Stimulated activated naive CD4-positive, alpha-beta T cell treated with Interleukin-2 at 50 U/mL for 16 hours (primary cell): ENCODE data around the gene DISC1.
"Not testable (repeated sequence)": the region's sequence is repeated elsewhere in the genome, so short reads cannot be mapped to it uniquely, and the experiment has no call there.

Experiments
- DNase-seq: peaks from one replicate; lab custom pipeline; 2025; lab: John Stamatoyannopoulos, UW

The DISC1 gene

DNA sequence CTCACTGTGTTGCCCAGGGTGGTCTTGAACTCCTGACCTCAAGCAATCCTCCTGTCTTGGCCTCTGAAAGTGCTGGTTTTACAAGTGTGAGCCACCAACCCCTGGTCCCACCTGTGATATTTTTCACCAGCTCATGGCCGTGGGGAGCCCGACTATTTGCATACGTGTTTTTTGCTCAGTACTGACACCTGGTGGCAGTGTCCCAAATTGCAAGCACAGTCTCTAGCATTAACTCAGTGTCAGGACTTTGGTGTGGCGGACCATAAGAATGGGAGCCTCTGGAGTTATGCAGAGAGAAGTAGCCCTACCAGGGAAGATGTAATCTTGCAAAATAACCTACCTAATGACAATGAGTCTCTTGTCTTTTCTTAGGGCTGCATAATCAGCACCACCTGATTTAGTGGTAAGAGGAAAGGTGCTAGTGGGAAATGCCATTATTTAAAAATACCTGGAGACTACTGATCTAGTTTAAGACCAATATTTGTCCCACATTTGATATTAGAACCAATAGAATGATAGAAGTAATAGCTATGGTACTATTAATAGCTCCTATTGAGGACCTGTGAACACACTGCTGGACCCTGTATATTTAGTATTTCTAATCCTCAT, 305.4 kb downstream of the DISC1 start:
- no peak for DNase-seq

DNA sequence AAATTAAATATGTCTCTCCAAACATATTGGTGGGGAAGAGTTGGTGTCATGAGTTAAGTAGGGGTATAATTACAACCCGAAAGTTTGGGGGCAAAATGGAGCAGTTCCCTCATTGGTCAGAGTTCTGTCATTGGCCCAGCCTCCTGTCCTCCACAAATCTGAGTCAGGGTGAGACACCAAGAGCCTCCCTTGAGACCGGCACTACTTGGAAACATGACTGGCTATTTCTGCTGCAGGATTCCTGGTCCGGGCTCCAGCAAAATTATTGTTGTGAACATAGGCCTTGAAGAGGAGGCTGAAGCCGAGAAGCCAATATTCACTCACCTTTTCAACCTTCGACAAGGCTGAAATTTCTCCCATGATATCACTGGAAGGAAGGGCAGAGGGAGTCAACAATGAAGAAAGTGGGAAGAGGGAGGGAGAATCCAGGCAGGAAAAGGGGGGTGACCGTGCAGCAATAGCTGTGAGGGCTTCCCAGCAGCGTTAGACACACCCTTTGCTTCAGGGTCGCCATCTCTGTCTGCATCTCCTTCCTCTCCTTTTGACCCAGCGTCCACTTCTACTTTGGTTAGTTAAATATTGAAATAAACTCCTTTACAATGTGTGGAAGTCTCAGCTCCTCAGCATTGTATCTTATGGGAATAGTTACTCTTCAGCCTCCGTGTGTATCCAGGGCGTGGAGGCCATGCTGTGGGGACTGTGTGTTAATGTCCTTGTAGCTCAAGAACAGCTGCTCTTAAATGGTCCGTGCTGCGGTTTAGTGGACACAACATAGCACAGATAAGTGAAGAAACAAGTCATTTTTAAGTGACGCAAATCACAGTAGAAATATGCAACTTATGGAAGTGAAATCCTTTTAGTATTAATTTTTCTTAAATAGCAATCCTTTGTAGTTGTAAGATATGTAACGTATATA, 307.4 kb downstream of the DISC1 start:
- DNase-seq, result no peak

DNA sequence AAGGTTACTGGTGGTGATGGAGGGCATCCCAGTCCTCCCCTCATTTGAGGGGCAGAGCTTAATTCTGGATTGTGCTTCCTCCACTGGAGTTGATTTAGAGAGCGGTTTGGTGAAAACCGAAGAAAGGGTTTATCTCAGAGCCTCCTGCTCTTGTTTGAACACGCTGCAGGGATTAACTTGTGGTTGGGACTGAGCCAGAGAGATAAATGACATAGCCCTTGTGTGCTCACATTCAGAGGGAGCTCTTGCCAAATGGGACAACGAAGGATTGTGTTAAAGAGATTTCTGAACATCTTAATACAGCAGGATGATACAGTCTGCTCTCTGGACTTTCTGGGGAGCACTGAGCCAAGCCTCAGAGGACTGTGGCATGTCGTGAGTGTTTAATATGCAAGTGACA, 308.2 kb downstream of the DISC1 start:
- no peak for DNase-seq

DNA sequence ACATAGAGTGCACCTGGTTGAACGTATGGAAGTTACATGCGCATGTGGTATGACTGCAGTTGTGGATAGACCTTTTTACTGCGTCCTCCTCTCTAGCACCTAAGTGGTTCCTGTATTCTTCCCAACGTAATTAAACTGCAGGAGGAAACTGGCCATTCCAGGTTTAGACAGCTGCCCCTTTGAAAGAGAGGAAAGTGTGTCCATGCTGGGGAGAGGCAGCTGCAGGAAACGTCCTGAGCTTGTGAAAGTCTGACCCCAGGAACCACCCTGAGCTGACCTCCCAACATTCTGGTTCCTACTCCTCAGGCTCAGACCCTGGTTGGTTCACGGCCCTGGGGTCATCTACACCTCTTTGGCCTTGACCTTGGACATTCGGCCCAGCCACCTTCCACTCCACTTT, 309.3 kb downstream of the DISC1 start:
- no peak for DNase-seq

DNA sequence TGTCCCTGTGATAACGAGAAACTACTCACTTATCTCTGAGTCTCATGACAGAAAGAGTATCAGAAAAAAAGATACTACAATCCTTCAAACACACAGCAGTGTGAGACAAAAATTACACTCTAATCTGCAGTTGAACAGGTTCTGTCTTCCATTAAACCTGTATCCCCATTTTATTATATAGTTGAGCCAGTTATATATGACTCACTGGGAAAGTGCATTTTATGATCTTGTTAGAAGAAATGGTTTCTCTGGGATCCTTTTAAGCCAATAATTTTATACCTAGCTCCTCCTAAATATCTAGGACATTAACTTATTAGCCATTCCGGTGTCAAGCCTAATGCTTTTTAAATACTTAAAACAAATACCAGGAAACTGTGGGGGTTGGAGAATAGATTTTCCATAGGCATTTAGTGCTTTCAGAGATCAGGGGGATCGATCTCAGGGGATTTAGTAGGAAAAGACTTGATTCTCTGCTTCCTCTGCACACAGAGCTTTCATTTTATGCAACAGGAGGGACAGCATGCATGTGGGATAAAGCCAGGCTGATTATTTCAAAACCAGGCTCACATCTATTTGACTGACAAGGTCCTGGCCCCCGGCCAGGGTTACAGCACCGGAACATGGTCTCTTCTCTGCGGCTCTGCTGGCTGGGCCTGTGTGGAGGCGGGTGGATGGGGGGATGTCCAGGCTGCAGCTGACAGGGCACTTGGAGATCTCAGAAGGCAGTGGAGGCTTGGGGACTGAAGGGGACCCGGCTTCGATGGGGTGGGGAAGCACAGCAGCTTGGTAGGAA, 310.6 kb downstream of the DISC1 start:
- no peak for DNase-seq

DNA sequence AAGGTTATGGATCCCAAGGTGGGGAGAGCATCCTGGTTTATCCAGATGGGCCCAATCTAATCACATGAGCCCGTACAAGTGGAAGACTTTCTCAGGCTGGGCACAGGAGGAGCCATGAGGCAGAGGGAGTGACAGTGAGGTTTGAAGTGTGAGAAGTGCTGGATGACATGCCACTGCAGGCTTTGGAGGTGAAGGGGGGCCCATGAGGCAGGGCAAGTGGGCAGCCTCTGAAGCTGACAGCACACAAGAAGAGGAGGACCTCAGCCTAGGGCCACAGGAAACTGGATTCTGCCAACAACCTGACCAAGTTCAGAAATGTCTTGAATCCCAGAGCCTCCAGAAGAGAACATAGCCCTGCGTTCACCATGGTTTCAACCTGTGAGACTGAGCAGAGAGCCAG, 311.6 kb downstream of the DISC1 start:
- no peak for DNase-seq

DNA sequence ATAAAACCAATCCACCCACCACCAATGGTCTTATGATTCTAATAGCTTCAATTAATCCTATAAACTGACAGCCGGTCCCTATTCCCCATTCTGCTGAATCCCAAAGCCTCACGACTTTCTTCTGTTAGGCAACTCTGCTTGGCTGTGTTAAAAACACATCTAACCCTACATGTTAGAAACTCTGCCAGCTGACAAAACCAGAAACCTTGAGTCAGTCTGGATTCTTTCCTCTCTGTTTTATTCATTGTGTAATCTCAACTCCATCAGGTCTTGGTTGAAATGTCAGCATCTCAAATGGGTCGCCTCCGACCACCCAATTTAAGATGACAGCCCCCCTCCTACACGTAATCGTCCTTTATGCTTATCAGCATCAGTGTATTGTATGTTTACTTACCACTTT, 312.1 kb downstream of the DISC1 start:
- no peak for DNase-seq

DNA sequence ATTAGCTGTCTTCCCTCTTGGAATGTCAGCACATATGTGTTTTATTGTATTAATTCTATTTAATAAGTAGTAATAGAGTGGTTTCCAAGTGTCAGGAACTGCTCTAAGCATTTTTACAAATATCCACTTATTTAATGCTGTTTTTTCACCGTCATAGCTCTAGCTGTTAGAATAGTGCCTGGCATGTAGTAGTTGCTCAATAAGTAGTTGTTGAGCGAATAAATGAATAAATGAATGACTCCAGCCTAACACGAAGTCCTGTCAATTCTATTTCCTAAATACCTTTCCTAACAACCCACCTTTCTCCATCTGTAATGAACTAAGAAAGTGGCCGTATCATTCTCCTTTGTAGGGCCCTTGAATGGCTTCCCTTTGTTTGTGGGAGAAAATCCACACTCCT, 312.5 kb downstream of the DISC1 start:
- DNase-seq, result no peak

DNA sequence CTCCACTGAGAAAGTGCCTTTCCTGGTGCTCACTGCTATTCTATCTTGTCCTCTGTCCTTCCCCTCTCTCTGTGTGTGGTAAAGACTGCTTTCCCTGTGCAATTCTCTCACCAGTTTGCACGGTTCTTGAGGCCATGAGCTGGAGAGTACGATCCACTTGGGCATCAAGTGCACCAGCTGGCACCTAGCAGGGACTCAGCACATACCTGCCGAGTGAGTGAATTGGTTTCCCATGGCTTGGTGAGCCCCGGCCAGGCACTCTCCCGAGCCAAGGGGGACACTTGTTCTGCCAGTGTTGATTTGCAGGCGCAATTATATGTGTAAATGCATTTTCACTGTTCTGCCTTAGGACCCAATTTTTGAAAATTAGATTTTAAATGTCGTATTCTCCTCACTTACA, 313.5 kb downstream of the DISC1 start:
- DNase-seq, result no peak

DNA sequence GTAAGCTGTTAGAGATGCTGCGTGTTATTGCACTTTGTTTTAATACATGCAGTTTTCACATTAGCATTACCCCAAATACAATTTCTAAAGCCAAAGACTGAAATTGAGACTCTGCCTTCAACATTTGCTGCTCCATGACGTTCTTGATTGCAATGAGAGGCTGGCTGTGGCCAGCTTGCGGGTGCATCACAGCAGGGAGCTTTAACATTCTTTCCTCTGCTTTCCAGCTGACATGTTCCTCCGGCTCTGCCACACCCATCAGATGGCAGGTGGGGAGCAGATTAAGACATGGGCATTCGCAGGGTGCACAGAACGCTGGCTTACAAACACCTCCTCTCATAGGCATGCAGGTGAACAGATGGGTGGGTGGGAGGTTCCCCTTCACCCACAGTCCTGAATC, 314.1 kb downstream of the DISC1 start:
- DNase-seq, result no peak

DNA sequence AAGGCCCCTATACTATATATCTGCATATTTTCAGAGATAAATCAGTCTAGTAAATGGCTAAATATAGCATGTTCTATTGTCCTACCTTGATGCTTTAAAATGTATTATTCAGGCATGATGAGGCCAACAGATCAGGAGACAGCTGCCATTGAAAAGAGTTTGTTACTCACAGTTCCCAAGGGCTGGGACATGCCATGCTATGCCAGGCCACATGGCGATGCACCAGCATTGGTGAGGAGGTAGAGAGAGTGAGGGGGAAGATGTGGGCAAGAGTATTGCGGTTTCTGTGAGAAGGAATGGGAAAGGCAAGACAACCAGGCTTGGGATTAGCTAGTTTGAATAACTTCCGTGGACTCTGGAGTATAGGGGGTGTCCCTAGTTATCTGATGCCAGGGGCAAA, 316.5 kb downstream of the DISC1 start:
- DNase-seq, result no peak

DNA sequence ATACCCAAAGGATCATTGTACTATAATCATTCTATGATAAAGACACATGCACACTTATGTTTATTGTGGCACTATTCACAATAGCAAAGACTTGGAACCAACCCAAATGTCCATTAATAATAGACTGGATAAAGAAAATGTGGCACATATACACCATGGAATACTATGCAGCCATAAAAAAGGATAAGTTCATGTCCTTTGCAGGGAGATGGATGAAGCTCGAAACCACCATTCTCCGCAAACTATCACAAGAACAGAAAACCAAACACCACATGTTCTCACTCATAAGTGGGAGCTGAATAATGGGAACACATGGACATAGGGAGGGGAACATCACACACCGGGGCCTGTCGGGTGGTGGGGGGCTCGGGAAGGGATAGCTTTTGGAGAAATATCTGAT, 321.5 kb downstream of the DISC1 start:
- not testable (repeated sequence) for DNase-seq

DNA sequence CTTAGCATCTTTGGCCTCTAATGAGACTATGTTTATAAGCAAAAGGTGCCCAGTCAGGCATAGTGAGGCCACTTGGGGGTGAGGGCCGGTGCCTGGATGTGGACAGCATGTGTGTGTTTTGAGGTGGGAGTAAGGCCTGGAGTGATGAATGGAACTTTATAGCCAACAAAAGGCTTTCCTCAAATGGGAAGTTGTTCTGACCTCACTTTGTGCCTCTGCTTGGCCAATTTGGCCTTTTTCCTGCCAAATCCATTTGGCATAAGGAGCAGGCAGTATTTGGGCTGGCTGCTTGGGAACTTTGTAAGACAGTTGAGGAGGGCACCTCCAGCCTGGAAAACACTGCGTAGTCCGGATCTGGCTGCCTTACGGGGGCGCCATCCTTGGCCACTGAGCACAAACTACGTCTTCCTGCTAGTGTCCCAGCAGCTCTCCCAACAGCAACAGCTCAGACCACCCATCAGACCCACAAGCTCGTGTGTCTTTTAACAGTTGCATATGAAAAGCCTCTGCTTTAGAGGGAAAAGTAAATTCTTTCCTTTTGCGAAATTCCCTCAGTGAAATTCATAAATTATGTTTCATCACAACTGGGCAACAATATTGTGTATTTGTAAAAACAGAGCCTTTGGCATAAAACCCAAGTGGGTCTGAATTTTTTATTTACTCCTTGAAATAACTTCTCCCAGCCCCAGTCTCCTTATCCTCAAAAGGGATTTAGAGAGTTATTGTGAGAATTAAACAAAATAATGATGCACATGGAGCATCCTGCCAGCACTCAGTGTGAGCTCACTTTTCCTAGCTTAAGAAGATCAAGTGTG, 322.9 kb downstream of the DISC1 start:
- no peak for DNase-seq

DNA sequence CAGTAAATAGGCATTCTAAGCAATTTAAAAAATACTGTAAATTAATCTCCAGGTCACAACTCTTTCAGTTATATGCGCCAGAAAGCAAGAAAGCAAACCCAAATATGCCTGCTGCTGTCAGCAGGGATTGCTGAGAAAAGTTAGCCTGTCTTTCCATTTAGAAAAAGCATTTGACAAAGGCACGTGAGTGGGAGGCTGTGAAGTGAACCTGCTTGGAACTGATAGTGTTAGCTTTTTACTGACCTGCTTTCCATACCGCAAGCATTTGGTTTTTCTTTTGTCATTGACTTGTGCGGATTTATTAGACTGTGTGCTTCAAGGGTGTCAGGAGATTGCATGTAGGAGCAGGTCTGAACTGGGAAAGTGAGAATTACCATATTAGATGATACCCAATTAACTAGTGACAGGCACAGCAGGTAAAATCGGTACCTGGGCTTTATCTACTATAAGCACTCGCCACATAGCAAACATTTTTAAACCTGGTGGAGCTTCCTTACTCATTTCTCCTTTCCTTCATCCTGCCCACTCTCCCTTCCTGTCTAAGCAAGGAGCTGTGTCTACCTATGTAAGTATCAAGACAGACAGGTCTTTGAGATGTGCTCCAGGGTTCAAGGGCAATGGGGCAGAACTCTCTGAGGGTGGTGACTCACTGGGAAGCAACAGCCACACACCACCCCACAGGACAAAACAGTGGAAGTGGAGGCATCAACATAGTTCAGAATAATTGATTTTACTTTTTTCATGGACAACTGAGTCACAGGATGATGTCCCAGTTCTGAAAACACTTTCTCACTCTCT, 323.9 kb downstream of the DISC1 start:
- DNase-seq, result no peak

DNA sequence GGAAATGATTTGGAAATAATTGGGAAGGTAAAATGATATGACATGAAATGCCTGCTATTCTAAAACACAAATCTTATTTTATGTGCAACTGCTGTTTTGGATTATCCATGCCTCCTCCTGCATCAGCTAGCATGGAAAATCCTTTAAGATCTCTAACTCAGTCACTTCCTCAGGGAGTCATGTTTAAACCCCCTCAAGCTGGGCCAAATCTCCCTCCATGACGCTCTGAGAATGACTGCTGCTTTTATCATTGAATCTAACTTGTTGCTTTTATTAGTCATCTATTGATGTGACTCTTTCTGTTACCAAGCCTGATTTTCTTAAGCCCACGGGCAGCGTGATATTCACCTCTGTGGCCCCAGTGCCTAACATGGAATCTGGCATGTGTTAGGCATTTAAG, 324.8 kb downstream of the DISC1 start:
- DNase-seq, result no peak

DNA sequence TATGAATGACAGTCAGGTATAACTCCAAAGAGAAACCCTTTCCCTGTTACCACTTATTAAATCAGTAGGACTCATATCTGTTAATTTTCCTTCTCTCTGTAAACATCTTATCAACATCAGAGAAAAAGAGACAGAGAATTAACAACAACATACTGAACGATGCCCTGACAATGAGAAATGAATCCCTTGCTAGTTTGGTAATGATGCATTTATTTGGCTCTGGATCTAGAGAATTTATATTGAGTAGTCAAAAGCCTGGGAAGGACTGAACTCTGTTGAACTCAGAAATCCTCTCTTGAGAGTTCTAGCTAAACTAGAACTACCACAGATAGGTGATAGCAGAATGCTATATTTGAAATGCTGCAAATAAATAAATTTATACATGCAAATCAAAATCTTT, 325.6 kb downstream of the DISC1 start:
- no peak for DNase-seq

DNA sequence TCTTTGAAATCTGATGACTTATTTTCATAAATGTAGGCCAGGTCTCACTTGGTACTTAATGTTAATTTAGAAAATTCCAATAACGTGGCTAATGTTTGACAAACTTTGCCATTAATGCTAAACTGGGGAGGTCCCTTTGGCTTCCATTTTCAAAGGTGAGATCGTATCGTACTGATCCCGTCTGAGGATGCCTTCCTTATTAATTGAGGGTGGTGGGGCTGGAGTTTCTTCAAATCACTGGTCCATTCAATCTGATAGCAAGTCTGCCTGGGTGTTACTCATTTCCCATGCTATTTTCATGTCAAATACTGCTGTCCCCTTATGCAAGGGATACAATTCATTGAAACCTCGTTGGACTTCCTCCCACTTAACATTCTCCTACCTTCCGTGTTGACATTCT, 327.1 kb downstream of the DISC1 start:
- DNase-seq, result no peak

DNA sequence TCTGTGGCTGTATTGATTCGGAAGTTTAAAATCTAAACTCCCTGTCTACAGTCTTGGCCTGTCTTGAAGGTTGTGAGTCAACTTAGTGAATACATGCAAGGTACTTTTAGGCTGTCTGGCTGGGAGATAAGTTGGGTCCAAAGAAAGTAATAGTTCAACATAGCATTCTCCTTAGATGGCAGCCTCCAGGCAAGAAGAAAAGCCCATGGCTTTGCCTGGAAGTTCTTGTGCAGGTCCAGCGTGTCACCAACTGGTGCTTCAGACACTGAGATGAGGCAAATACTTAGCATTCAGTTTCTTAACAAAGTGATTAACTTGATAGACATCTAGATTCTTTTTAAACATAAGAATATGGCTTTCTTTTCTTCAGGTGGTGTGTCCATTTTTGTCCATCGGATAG, 328.2 kb downstream of the DISC1 start:
- DNase-seq, result no peak

DNA sequence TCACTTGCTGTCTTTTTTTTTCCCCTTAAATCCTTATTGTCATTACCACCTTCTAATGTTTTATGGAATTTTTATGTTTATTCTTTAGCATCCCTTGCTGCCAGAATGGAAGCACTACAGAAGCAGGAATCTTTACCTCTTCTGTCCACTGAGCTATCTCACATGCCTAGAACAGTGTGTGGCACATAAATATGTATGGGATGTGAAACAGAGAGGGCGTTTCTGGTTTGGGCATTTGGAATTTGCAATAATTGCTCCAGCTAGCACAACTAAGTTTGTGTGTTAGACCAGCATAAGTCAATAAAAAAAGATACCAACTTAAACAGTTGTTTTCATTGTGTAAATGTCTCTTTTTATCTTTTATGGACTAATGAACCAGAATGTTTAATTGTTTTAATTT, 330.8 kb downstream of the DISC1 start:
- no peak for DNase-seq

DNA sequence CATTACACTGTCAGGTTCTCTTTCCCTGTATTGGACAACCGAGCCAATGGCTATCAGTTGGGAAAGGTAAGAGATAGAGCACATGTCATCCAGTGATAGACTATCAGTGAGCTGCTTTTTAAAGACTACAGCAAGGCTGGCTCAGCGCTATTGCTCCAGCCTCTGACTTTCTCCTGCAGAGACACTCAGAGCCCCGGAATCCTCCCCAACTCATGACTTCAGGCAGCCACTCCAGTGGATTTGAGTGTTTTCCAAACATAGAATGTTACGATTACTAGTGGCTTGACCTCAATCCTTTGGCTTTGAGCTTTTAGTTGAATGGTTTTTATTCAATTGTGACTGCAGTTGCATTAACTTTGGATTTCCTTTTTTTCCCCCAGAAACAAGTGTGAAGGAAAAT, 331.9 kb downstream of the DISC1 start:
- no peak for DNase-seq

DNA sequence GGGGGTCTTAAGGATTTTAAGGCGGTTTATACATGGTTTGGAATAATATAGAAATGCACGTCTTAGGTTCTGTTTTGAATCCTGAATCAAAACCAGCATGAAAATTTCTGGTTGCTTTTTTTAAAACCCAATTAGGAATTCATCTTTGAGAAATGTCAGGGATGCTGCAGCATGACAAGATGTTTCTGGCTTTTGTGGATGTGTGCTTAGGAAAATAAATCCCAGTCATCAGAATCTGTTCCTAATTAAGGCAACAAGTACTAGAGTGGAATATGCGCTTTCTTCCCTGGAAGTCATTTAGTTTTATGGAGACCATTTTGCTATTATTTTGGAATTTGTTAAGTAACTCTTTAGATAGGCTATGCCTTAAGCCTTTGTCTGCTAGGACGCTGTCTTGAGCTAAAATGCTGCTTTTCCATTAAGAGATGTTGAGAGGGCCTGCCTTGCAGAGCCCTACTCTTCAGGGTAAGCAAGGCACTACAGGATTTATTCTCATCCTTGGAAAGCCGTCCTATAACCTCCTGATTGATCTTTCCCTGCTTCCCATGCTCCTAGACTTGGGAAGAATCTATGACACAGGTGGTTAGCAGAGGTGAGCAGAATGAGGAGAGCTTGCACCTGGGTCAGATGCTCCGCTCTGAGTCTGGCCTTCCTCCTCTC, 332.8 kb downstream of the DISC1 start:
- DNase-seq, result no peak
